PC-9 (cell line): Measurements from ENCODE around the gene C9. TPM values are rescaled to one million over a fixed set of nuclear protein-coding genes. Genes with fewer than 3 reads are reported as not detected.

Experiments used
- BruUV-seq: library from RNA; stranded (reverse); fragments of 400-500 nt; replicated peaks from 2 replicates; lab custom pipeline; 2021; lab: Mats Ljungman, UMichigan
- CTCF ChIA-PET: fragments of 300-600 bp; sonication (Branson Sonifier 250); formaldehyde crosslinking; loops from one replicate; lab custom pipeline; 2022; ENCODE audit warnings: antibody characterized with exemption; lab: Charles Lee
- POLR2A ChIA-PET: fragments of 300-600 bp; sonication (Branson Sonifier 250); formaldehyde crosslinking; loops from one replicate; lab custom pipeline; 2022; ENCODE audit warnings: antibody characterized with exemption; ENCODE audit not compliant: unreplicated experiment; lab: Charles Lee
- DNase-seq, 2 experiments: peaks; one replicate each; pipeline versions ENCODE4 v3.0.0 to v3.0.0-alpha.2; 2015 to 2022; ENCODE audit warnings: mixed read lengths in 1 of 2
- H2AFZ ChIP-seq: fragments of 200-600 bp; sonication (generic); 2 replicates; pipeline ENCODE4 v1.8.1; 2017; ENCODE audit warnings: antibody characterized with exemption
- H3F3A ChIP-seq: fragments of 200-600 bp; sonication (generic); 2 replicates; pipeline ENCODE4 v1.8.1; 2017; ENCODE audit warnings: antibody characterized with exemption, mild to moderate bottlenecking, low read depth; ENCODE audit not compliant: insufficient read depth
- H3K27ac ChIP-seq: fragments of 200-600 bp; sonication (generic); 2 replicates; pipeline ENCODE4 v1.6.1; 2016; ENCODE audit warnings: mixed run types
- H3K27me3 ChIP-seq: fragments of 200-600 bp; sonication (generic); 2 replicates; pipeline ENCODE4 v1.6.1; 2016; ENCODE audit warnings: low read depth, mixed run types; ENCODE audit not compliant: insufficient read depth
- H3K36me3 ChIP-seq: fragments of 200-600 bp; sonication (generic); 2 replicates; pipeline ENCODE4 v1.6.1; 2016; ENCODE audit warnings: low read depth, mixed run types
- H3K4me1 ChIP-seq: fragments of 200-600 bp; sonication (generic); replicated peaks from 2 replicates; pipeline ENCODE4 v1.6.1; 2016; ENCODE audit warnings: mixed run types; ENCODE audit not compliant: insufficient read depth
- H3K4me2 ChIP-seq: fragments of 200-600 bp; sonication (generic); 2 replicates; pipeline ENCODE4 v1.6.1; 2017; ENCODE audit warnings: mixed run types
- H3K4me3 ChIP-seq: fragments of 200-600 bp; sonication (generic); 2 replicates; pipeline ENCODE4 v1.6.1; 2016; ENCODE audit warnings: mixed run types
- H3K79me2 ChIP-seq: fragments of 200-600 bp; sonication (generic); 2 replicates; pipeline ENCODE4 v1.6.1; 2017; ENCODE audit warnings: low read depth, mixed run types
- H3K9me2 ChIP-seq: fragments of 200-600 bp; sonication (generic); 2 replicates; pipeline ENCODE4 v1.8.1; 2017; ENCODE audit warnings: mild to moderate bottlenecking; ENCODE audit not compliant: insufficient read depth
- H3K9me3 ChIP-seq: fragments of 200-600 bp; sonication (generic); 2 replicates; pipeline ENCODE4 v1.8.1; 2016; ENCODE audit warnings: low read depth; ENCODE audit not compliant: insufficient read depth
- H4K20me1 ChIP-seq: fragments of 200-600 bp; sonication (generic); 2 replicates; pipeline ENCODE4 v1.8.1; 2017; ENCODE audit not compliant: insufficient read depth
- CTCF ChIP-seq: fragments of 200-600 bp; sonication (generic); conservative IDR thresholded peaks from 2 replicates; pipeline ENCODE4 v1.6.1; 2017; ENCODE audit warnings: mixed run types, antibody characterized with exemption, mild to moderate bottlenecking, moderate library complexity
- EZH2 ChIP-seq: fragments of 200-600 bp; sonication (generic); IDR thresholded peaks from 2 replicates; pipeline ENCODE4 v1.8.0; 2017; ENCODE audit warnings: antibody characterized with exemption, low read depth
- intact Hi-C: fragments of 100-400 bp; cut with micrococcal nuclease; formaldehyde crosslinking; loops from one replicate; pipeline ENCODE4 v1.10.0; 2022; ENCODE audit not compliant: unreplicated experiment
- total RNA-seq: library from RNA; stranded (reverse); gene quantifications from 2 replicates; pipeline ENCODE4 v1.2.3, GENCODE V29; 2021

C9 gene
- total RNA-seq, 1 experiment from 2014 or later = not detected

GRCh38 chr5:39267186-39267585, 97.1 kb downstream of the C9 start:
- ChIA-PET POLR2A (interaction anchor here (0.6 kb wide), 1 partner anchor 43 kb away, joined by 4 read pairs; no protein-coding TSS in a partner anchor), CTCF (interaction anchor here (0.6 kb wide), 1 partner anchor 11 kb away, joined by 3 read pairs; no protein-coding TSS in a partner anchor)
- peaks cover 2% of the 10 kb centered on the region; the same call in 1 of the 2 replicates for H3F3A ChIP-seq
- BruUV-seq = no TSS peak
- TF ChIP-seq CTCF = no peak
- TF ChIP-seq EZH2 = no peak
- DNase-seq = no peak
- no peak overlapping the region for H3K27ac ChIP-seq
- no peaks in the 10 kb centered on the region for H3K79me2 ChIP-seq
- 0 out of 2 replicates have a peak, but pooled peaks cover 5% of the 10 kb centered on the region for H3K4me1 ChIP-seq
- H3K4me3 ChIP-seq = no peak overlapping the region
- intact Hi-C loops = no loop called here
- H3K9me2 ChIP-seq = no peaks in the 10 kb centered on the region
- no peak overlapping the region for H2AFZ ChIP-seq
- H3K27me3 ChIP-seq = no peaks in the 10 kb centered on the region
- H3K4me2 ChIP-seq = no peak overlapping the region
- no peaks in the 10 kb centered on the region for H3K9me3 ChIP-seq
- no peaks in the 10 kb centered on the region for H4K20me1 ChIP-seq
- no peaks in the 10 kb centered on the region for H3K36me3 ChIP-seq

DNA sequence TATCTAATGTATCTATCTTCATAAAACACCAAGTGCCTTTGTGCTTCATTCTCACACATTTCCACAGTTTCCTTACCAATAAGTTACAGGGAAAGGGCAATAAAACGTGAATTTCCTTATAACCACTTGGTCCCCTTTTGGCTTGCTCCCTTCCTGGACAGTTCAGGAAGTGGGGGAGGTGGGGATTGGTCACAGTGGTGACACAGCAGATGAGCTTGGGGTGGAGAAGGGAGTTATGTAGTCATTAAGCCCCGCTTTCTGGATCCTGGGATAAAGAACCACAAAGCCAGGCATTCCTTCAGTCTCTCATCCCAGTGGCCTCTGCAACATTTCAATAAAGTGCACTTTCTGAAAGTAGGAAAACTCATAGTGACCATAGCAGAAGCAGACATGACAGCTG, 97.9 kb downstream of the C9 start:
- Histone ChIP-seq H3K27ac (no peak overlapping the region), H4K20me1 (no peaks in the 10 kb centered on the region), H3F3A (no peaks in the 10 kb centered on the region), H3K9me3 (no peaks in the 10 kb centered on the region), H2AFZ (peak overlapping the region; percentile 2; the same call in 1 of the 2 replicates), H3K9me2 (no peaks in the 10 kb centered on the region), H3K79me2 (no peaks in the 10 kb centered on the region), H3K4me1 (0 out of 2 replicates have a peak, but pooled peaks cover 5% of the 10 kb centered on the region), H3K4me3 (no peak overlapping the region), H3K4me2 (no peak overlapping the region), H3K27me3 (no peaks in the 10 kb centered on the region), H3K36me3 (no peaks in the 10 kb centered on the region)
- no peak for DNase-seq
- ChIA-PET POLR2A (interaction anchor here (0.6 kb wide), 2 partner anchors 102 to 155 kb away, joined by 4 to 5 read pairs; no protein-coding TSS in a partner anchor), CTCF (interaction anchor here (0.6 kb wide), 1 partner anchor 12 kb away, joined by 3 read pairs; no protein-coding TSS in a partner anchor)
- intact Hi-C loops = no loop called here
- no TSS peak for BruUV-seq
- TF ChIP-seq CTCF = no peak
- no peak for TF ChIP-seq EZH2

GRCh38 chr5:39264528-39264927, 99.8 kb downstream of the C9 start:
- ChIA-PET CTCF (no interaction called here), POLR2A (interaction anchor here (0.6 kb wide), 1 partner anchor 118 kb away, joined by 5 read pairs; no protein-coding TSS in a partner anchor)
- intact Hi-C loops = no loop called here

More at GRCh38 chr5:39264528-39264927, 99.8 kb downstream of the C9 start:
- no TSS peak for BruUV-seq
- Histone ChIP-seq H3K4me3 (no peak overlapping the region), H3K79me2 (no peaks in the 10 kb centered on the region), H3K4me2 (no peak overlapping the region), H2AFZ (no peak overlapping the region), H3F3A (no peaks in the 10 kb centered on the region), H3K36me3 (no peaks in the 10 kb centered on the region), H3K9me3 (no peaks in the 10 kb centered on the region), H3K4me1 (0 out of 2 replicates have a peak, but pooled peaks cover 5% of the 10 kb centered on the region), H3K27ac (no peak overlapping the region), H3K9me2 (no peaks in the 10 kb centered on the region), H4K20me1 (no peaks in the 10 kb centered on the region), H3K27me3 (no peaks in the 10 kb centered on the region)
- no peak for DNase-seq
- TF ChIP-seq EZH2 = no peak
- no peak for TF ChIP-seq CTCF
